COLO829 (cell line): ENCODE results near the gene SLC10A7.

Source experiments
- DNase-seq: peaks from one replicate; pipeline ENCODE4 v3.0.0; 2012; ENCODE audit warnings: low spot score

SLC10A7 gene

GRCh38 chr4:146494143-146494542 is 27.6 kb downstream of the SLC10A7 start:
- DNase-seq = no peak

DNA sequence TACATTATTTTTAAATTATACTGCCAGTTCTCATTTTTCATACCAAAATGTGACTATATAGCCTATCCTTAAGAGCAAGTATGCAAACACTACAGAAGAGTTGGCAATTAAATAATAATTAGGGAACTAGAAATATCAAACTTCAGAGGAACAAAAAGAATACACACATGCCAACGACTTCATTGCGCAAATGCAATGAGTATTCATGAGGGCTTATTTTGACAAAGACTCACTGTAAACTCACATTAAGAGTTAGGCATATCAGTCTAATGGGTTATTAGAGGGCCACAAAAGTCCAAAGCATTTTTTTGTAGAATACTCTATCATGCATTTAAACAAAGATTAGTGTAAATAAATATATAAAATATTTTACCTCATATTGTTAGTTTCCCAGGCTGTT is 31.6 kb downstream of the SLC10A7 start:
- no peak for DNase-seq

- peak; percentile 79 for DNase-seq
These were observed 33.1 kb downstream of the SLC10A7 start for GRCh38 chr4:146488495-146489174.

DNA sequence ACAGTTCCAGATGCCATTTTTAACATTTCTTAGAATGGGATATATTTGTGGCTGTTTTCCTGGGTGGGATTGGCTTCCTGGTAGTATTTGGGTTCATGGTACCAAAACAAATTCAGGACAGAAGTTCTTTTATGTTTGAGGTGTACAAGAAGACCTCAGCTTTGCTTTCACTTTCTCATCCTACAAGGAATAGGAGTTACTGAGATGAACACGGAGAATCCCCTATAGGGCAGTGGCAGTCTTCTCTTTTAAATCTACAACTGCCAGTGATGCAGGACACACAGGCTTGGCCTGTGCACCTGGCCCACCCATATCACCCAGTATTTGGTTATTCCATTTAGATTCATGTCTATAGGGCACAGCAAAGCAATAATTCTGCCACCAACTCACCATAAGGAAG is 35.2 kb downstream of the SLC10A7 start:
- no peak for DNase-seq

DNA sequence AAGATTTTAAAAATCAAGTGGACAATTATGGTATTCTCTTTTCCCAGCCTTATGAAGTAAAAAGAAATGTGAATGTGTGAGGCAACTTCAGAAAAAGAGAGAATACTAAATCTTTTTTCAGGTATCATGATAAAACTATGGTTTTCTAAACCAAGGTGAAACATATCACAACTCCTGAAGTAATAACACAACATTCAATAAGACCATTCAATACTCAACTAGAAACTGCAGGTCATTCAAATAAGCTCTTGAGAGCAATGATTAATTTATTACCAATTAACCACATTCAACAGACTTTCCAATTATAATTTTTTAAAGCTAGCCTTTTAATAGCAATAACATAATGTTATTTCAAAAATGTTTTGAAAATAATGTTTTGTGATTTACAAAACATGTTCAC is 35.8 kb downstream of the SLC10A7 start:
- no peak for DNase-seq

- DNase-seq = no peak
These were observed 39.0 kb downstream of the SLC10A7 start for GRCh38 chr4:146482788-146483187.

- no peak for DNase-seq
These were observed 40.5 kb downstream of the SLC10A7 start for GRCh38 chr4:146481246-146481645.

- no peak for DNase-seq
These were observed 43.7 kb downstream of the SLC10A7 start for GRCh38 chr4:146478009-146478408.

- no peak for DNase-seq
These were observed 44.7 kb downstream of the SLC10A7 start for GRCh38 chr4:146477054-146477453.

DNA sequence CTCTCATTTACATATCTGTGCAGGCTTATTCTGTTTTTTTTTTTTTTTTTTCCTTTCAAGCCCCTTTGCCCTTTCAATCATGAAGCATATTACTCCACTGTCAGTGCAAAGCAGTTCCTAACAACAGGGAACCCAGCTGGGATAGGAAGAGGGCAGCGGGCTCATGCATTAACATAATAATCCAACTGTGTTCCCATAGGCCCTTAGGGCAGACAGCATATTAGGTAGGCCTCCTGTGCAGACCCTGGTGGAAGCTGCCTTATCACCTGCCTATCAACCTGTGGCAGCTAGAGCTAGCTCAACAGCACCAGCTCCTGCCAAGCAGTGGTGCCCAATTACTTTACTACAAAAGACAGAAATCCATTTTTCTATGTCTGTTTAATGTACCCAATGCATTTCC is 49.3 kb downstream of the SLC10A7 start:
- DNase-seq = no peak

- no peak for DNase-seq
These were observed 51.1 kb downstream of the SLC10A7 start for GRCh38 chr4:146470604-146471003.

GRCh38 chr4:146469022-146469421 is 52.7 kb downstream of the SLC10A7 start:
- DNase-seq = no peak

GRCh38 chr4:146465628-146466027 is 56.1 kb downstream of the SLC10A7 start:
- DNase-seq = no peak

- DNase-seq = no peak
These were observed 59.5 kb downstream of the SLC10A7 start for GRCh38 chr4:146462251-146462650.

DNA sequence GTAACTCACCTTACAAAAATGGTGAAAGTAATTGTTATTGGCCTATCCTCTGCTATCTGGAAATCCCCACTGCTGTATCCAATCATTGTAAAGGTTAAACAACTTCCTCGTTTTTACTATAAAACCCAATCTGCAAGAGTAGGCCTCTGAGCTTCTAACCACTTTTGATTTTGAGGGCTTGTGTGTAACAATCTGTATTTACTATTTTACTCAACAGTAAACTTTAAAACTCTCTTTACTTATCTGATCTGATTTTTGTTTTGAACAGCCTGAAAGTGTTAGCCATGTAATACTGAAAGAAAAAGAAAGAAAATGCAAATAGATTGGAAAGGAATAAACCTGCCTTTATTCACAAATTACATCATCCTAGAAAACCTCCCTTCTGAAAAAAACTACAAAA is 63.1 kb downstream of the SLC10A7 start:
- no peak for DNase-seq

DNA sequence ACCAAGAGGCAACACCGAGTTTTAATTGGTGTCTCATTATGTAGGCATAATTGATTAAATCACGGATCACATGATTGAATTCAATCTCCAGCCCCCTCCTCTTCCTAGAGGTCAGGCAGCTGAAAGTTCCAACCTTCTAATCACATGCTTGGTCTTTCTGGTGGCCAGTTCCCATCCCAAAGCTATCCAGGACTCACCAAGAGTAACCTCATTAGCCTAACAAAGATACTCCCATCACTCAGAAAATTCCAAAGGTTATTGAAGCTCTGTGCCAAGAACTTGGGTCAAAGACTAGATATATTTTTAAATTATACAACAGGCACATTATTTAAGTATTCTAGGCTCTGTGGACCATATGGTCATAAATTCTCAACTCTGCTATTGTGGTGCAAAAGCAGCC is 65.1 kb downstream of the SLC10A7 start:
- DNase-seq = no peak

DNA sequence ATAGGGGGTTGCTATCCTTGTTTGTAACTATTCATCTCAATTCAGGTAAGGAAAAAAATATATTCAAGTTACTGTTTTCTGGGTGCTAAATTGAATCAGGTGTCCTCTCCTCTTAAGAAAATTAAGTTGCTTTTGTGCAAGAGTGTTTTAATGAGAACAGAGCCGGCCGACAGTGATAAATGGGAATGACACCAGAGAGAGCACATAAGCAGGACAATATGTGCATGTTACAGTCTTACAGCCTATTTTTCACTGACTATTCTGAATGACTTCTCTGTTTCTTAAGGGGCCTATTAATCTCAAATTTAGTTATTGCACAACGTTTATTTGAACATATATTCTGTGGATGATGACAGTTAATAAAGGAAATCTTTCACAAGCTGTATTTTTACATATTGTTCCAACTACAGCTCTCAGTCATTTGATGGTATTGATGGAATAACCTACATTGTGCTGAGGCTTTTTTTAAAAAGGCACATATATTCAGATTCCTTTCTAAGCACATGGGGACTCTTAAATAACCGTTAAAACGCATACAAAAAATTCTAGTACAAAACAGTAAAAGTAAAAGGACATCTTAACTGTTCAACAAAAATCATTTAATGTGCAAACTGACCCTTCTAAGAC is 68.4 kb downstream of the SLC10A7 start:
- no peak for DNase-seq

GRCh38 chr4:146450524-146450923 is 71.2 kb downstream of the SLC10A7 start:
- DNase-seq = no peak

DNA sequence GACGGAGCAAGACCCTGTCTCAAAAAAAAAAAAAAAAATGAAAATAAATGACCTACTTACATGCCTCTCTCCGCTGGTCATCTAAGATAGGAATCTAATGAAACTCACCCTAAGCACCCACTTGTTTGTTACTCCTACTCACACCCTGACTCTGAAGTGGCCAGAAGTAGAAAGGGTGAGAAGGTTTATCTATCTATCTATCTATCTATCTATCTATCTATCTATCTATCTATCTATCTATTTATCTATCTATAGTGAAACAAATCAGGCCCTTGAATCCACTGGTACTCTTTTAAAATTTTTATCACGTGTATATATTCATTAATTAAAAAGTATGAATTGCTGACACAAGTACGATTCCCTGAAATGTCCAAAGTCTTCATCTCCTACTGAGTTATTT is 75.2 kb downstream of the SLC10A7 start:
- DNase-seq = no peak

DNA sequence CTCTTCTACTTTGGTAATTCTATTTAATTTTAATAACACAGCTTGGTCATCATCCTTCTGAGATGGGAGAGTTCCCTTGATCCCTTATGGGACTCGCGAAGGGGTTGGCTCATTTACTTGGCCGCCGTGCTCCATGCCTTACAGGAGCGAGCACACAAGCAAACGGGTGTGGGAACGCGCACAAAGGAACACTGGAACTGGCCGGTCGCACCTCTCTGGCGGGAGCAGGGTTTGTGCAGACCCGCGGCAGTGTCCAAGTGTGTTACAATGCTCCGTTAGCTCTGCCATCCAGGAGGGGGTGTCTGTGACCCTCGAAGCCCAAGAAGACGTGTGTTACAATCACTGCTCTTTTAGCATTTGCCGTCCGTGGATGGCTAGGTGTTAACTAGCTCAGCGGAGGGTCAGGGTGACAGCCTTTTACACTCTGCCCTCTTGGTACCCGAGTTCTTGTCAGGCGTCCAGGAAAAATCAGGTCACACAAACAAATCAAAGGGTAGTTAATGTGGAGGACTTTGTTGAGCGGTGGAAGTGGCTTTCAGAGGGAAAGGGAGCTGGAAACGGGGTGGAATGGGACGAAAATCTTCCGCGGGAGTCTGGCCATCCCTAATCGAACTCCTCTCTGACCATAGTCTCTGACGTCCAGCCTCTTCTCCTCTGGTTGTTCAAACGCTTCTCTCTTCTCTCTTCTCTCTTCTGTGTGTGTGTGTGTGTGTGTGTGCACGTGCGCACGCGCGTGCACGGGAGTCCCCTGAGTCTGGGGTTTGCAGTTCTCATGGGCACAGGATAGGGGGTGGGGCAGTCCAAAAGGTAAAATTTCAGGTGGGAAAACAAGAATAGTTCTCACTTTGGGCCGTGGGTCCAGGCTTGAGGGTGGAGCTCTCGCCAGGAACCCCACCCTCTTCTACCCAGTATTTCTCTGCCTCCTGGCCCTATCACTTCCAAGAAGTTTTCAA is 76.3 kb downstream of the SLC10A7 start:
- no peak for DNase-seq

GRCh38 chr4:146443525-146443924 is 78.2 kb downstream of the SLC10A7 start:
- no peak for DNase-seq

DNA sequence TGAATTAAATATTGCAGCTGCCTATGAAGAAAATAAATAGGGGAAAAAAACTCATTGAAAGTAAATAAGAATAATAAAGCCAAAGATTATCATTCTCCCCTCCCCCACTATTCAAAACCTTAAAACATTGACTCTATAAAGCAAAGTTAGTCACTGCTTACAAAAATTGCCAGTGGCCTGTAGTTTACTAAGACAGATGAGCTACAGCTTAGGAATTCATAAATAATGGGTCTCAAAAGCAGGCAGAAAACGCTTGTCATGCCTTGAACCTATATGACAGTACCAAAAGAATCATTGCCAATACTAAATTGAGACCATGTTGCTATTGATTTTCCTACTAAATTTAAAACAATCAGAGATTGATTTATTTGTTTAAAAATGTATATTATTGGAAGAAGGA is 78.9 kb downstream of the SLC10A7 start:
- DNase-seq = no peak

- DNase-seq = no peak
These were observed 81.7 kb downstream of the SLC10A7 start for GRCh38 chr4:146439999-146440398.
